Glutamatergic neuron (in vitro differentiated cells): ENCODE results near the gene ROBO1. TPM values are rescaled to one million over a fixed set of nuclear protein-coding genes. Genes with fewer than 3 reads are reported as not detected.

Experiments
- DNase-seq: peaks from one replicate; pipeline ENCODE4 v3.0.0; 2022
- H3K27ac Mint-ChIP-seq: one replicate; pipeline ENCODE4 v1.8.0; 2020; ENCODE audit warnings: mild to moderate bottlenecking, mixed read lengths, inconsistent platforms; ENCODE audit not compliant: unreplicated experiment
- H3K27me3 Mint-ChIP-seq: one replicate; pipeline ENCODE4 v1.8.0; 2020; ENCODE audit warnings: mild to moderate bottlenecking, moderate library complexity, mixed read lengths, inconsistent platforms; ENCODE audit not compliant: unreplicated experiment
- H3K36me3 Mint-ChIP-seq: one replicate; pipeline ENCODE4 v1.8.0; 2020; ENCODE audit warnings: mild to moderate bottlenecking, mixed read lengths, inconsistent platforms; ENCODE audit not compliant: unreplicated experiment
- H3K4me1 Mint-ChIP-seq: one replicate; pipeline ENCODE4 v1.8.0; 2020; ENCODE audit warnings: mild to moderate bottlenecking, low read depth, mixed read lengths, inconsistent platforms; ENCODE audit not compliant: unreplicated experiment
- H3K4me3 Mint-ChIP-seq: one replicate; pipeline ENCODE4 v1.8.0; 2020; ENCODE audit warnings: mild to moderate bottlenecking, mixed read lengths, inconsistent platforms; ENCODE audit not compliant: unreplicated experiment
- H3K9me3 Mint-ChIP-seq: one replicate; pipeline ENCODE4 v1.8.0; 2020; ENCODE audit warnings: mild to moderate bottlenecking, moderate library complexity, mixed read lengths, inconsistent platforms; ENCODE audit not compliant: unreplicated experiment
- total RNA-seq: library from RNA; stranded (reverse); fragmentation: NEBNext Ultra II Directional; extraction: Animal tissue kit (Norgen Biotek cat#: 25700); gene quantifications from one replicate; pipeline ENCODE4 v1.2.1, GENCODE V29; 2021; ENCODE audit not compliant: unreplicated experiment
- TF ChIP-seq, protein P1 (sequence below): fragments of 200-600 bp; sonication (generic); IDR thresholded peaks from one replicate; pipeline ENCODE4 v1.5.0; 2021; ENCODE audit not compliant: partially characterized antibody, unreplicated experiment

ROBO1 gene
- total RNA-seq, 1 donor from 2014 or later, result 505 TPM

- peaks cover 2% of the 10 kb centered on the region for H3K27me3 Mint-ChIP-seq
- TF ChIP-seq, protein P1, sequence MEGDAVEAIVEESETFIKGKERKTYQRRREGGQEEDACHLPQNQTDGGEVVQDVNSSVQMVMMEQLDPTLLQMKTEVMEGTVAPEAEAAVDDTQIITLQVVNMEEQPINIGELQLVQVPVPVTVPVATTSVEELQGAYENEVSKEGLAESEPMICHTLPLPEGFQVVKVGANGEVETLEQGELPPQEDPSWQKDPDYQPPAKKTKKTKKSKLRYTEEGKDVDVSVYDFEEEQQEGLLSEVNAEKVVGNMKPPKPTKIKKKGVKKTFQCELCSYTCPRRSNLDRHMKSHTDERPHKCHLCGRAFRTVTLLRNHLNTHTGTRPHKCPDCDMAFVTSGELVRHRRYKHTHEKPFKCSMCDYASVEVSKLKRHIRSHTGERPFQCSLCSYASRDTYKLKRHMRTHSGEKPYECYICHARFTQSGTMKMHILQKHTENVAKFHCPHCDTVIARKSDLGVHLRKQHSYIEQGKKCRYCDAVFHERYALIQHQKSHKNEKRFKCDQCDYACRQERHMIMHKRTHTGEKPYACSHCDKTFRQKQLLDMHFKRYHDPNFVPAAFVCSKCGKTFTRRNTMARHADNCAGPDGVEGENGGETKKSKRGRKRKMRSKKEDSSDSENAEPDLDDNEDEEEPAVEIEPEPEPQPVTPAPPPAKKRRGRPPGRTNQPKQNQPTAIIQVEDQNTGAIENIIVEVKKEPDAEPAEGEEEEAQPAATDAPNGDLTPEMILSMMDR, result no peak
- no peak for DNase-seq
- peaks cover 11% of the 10 kb centered on the region for H3K4me1 Mint-ChIP-seq
- no peak overlapping the region for H3K27ac Mint-ChIP-seq
- H3K4me3 Mint-ChIP-seq, result no peak overlapping the region
- H3K9me3 Mint-ChIP-seq, result peaks cover 2% of the 10 kb centered on the region
- peaks cover 2% of the 10 kb centered on the region for H3K36me3 Mint-ChIP-seq
Measured at GRCh38 chr3:79146024-79146423, 621.8 kb downstream of the ROBO1 start.

GRCh38 chr3:79140708-79141107, 627.1 kb downstream of the ROBO1 start:
- no peak for DNase-seq
- H3K4me1 Mint-ChIP-seq, result peaks cover 28% of the 10 kb centered on the region
- H3K36me3 Mint-ChIP-seq, result no peaks in the 10 kb centered on the region
- H3K4me3 Mint-ChIP-seq, result peak overlapping the region; percentile 72
- peaks cover 2% of the 10 kb centered on the region for H3K27me3 Mint-ChIP-seq
- peak overlapping the region; percentile 96 for H3K27ac Mint-ChIP-seq
- peaks cover 2% of the 10 kb centered on the region for H3K9me3 Mint-ChIP-seq
- TF ChIP-seq, protein P1, result no peak

DNA sequence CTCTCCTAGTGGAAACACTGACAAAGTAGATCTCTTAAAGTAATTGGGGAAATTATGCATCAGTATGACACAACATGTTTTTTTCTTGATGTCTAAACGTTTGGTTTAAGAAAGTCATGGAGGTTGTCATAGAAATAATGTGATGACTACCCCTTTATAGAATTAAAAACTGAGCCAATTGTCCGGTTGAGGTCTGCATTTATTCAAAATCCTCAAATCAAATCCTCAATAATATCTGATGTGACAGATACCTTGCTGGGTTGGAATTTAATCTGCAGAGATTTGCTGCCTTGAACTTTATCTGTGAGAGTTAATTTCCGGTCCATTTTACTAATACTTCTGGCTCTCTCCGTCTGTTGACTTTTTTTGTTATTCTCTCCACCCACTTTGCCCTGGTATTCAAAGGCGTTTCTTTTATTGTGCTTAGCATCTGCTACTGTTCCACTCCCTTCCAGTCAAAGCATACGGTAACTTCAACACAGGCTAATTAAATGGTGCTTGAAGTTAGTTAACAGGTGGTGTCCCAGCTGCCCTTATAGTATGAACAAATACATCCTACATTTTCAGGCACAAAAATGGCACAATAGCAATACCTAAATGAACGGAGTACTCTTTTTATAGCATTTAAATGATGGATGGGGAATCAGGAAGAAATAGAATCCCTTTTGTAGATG, 628.3 kb downstream of the ROBO1 start:
- TF ChIP-seq, protein P1, result no peak
- H3K9me3 Mint-ChIP-seq, result peaks cover 2% of the 10 kb centered on the region
- H3K27me3 Mint-ChIP-seq, result peaks cover 2% of the 10 kb centered on the region
- DNase-seq, result no peak
- peak overlapping the region; percentile 44 for H3K27ac Mint-ChIP-seq
- peaks cover 28% of the 10 kb centered on the region for H3K4me1 Mint-ChIP-seq
- H3K4me3 Mint-ChIP-seq, result no peak overlapping the region
- H3K36me3 Mint-ChIP-seq, result no peaks in the 10 kb centered on the region

DNA sequence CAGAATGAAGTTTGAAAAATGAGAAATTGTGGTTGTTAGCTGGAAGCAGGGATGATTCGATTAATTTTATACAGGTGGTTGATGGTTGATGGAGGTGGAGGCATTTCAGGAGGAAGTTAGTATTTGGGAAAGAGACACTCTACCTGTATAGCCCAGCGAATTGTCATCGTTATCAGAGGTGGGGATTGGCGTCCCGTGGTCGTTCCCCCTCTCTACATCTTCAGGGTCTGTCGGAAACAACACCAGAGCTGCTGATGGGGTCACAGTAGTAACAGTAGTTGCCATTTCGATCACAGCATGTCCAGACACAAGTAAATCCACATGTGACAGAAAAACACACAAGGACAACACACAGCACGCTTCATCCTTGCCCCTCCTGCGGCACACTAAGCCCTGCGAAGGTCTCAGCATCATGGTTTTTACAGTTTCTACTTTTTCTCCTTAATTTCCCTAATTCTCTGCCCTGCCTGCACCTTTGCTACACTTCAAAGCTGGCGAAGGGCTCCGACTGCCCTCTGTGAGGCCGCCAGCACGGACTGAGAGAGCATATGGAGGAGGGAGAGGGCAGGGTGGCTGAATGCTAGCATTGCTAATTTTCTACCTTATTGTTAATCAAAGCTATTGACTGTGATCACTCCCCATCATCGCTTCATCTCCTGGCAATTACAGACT, 642.3 kb downstream of the ROBO1 start:
- Mint-ChIP-seq H3K4me1 (peaks cover 25% of the 10 kb centered on the region), H3K36me3 (no peaks in the 10 kb centered on the region), H3K4me3 (peak overlapping the region; percentile 58), H3K9me3 (no peaks in the 10 kb centered on the region), H3K27me3 (peaks cover 2% of the 10 kb centered on the region), H3K27ac (peak overlapping the region; percentile 20)
- TF ChIP-seq, protein P1, result no peak
- DNase-seq, result peak; percentile 39

- peaks cover 4% of the 10 kb centered on the region for H3K4me1 Mint-ChIP-seq
- H3K27me3 Mint-ChIP-seq, result no peaks in the 10 kb centered on the region
- no peak overlapping the region for H3K27ac Mint-ChIP-seq
- TF ChIP-seq, protein P1, result no peak
- no peak overlapping the region for H3K4me3 Mint-ChIP-seq
- no peak for DNase-seq
- H3K9me3 Mint-ChIP-seq, result no peaks in the 10 kb centered on the region
- no peaks in the 10 kb centered on the region for H3K36me3 Mint-ChIP-seq
Measured at GRCh38 chr3:79115458-79115857, 652.3 kb downstream of the ROBO1 start.
